Frontal cortex (tissue), 4 donors: ENCODE results near the gene NUDT16L1. TPM values are rescaled to one million over a fixed set of nuclear protein-coding genes. Genes with fewer than 3 reads are reported as not detected.
A peak's percentile ranks its signal among the peaks of the same experiment; 100 is the strongest.
"Not testable (repeated sequence)": the region's sequence is repeated elsewhere in the genome, so short reads cannot be mapped to it uniquely, and the experiment has no call there.

Experiments
- DNase-seq, 2 donors: peaks; one replicate each; pipeline ENCODE4 v3.0.0; 2012; ENCODE audit warnings: low spot score in 2 of 2
- FAIRE-seq: peaks from 2 replicates; lab custom pipeline; 2012; peaks lifted over from hg19 to GRCh38; lab: Jason Lieb, UNC
- total RNA-seq: library from RNA; depleted of rRNA; stranded (reverse); fragments of >200 nt; gene quantifications from one replicate; pipeline ENCODE4 v1.2.3, GENCODE V29; 2014
- donor health status: control.
- donor health status: control.
- donor health status: control.

NUDT16L1 gene
- total RNA-seq, 1 donor from 2014 or later = 34.6 TPM

DNA sequence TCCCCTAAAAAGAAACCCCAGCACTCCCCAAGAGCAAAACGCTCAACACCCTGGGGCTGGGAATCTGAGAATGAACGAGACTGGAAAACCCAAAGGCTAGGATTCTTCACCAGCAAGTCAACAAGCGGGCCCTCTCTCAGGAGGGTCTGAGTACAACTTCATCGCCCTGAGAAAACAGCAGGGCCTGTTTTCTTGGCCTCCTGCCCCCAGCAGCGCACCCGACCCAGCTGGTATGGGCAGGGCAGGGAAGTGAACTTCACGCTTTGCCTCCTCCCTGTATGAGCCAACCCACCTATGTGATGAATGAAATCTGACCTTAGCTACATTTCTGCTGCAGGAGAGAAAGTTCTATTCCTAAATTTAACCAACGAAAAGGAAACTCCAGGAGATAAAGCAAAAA is 11.1 kb downstream of the NUDT16L1 start:
- FAIRE-seq (no peak), DNase-seq (no peak)

DNA sequence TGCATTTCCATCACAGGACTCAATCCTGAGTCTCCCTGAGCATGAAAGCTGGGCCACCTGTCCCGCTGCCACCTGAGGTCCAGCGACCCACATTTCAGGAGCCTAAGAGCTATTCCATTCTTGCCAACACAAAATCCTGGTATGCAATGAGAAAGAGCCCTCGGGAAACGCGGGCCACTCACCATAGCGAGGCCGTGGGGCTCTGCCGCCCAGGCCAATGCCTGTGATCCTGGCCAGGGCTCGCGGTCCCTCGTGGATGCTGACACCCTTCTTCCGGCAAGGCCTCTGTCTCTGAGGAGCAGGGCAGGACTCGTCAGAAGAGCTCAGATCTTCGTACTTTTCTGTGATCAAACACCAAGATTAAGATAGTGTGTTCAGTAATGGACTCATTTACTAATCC is 11.6 kb downstream of the NUDT16L1 start:
- DNase-seq (no peak), FAIRE-seq (no peak)

DNA sequence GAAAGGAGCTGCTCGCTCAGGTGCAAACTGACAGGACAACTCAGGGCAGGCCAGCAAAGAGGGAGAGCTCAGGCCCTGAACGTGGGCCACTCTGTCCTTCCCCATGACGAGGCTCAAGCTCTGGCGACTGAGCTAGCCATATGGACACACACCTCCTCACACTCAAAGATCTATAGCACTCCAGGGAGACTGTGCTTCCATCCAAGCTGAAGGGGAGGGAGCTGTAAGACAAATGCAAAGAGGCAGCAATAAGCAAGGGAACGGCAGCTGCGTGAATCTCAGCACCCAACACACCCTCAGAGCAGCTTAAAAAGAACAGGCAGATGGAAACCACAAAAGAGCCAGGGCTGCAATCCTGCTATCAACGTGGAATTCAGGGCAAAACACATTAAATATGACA is 13.5 kb downstream of the NUDT16L1 start:
- DNase-seq = no peak
- no peak for FAIRE-seq

DNA sequence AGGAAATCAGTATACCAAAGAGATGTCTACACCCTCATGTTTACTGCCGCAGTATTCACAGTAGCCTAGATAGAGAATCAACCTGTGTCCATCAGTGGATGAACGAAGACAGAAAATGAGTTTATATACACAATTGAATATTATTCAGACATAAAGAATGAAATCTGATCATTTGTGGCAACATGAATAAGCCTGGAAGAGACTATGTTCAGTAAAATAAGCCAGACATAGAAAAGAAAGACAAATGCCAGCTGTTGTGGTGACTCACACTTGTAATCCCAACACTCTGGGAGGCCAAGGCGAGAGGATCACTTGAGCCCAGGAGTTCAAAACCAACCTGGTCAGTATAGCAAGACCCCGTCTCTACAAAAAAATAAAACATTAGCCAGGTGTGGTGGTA is 16.1 kb downstream of the NUDT16L1 start:
- FAIRE-seq = no peak
- DNase-seq = no peak

DNA sequence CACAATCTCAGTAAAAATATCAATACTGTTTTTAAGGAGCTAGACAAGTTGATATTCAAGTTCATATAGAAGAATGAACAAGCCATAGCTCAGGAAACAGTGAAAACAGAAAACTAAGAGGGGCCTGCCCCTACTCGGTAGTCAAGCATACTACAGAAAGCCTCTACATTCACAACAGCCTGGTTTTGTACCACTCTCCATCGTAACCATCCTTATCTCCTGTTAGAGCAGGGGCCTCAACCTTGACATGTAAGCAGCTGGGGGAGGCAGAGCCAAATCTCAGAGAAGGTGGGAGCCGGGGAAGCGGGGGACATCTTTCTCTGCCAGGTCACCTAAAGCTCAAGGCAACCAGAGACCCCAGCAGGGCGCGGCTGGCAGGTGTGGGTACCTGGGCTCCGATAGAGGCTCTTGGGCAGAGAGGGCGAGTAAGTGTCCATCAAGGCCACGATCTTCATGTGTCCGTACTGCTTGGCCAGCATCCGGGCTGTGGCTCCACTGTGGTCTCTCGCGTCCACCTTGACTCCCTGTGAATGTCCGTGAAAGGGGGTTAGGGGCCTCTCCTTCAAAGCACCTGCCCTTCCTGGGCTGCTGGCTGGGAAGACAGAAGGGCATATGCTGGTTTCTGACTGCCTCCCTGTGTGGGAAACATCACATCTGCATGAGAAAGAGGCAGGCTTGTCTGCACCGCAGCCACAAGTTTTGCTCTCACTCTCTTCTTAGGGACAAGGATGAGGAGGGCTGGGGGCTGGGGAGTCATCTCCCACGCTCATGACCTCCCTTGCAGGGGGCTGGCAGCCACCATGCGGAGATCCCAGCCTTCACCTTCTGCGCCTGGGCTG is 20.5 kb downstream of the NUDT16L1 start:
- DNase-seq (no peak), FAIRE-seq (no peak)

DNA sequence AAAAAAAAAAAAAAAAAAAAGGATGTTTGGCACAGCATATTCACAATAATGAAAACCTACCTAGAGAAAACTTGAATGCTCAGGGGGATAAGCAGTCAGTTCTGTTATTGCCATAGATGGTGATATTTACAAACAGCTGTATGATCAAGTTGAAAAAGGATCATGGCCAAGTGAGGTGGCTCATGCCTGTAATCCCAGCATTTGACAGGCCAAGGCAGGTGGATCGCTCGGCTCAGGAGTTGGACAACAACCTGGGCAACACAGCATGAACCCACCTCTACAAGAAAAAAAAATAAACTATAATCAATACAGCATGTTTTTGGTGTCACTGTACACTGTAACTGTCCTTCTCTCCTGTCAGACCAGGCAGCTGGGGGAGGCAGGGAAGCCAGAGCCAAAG is 21.6 kb downstream of the NUDT16L1 start:
- no peak for FAIRE-seq

DNA sequence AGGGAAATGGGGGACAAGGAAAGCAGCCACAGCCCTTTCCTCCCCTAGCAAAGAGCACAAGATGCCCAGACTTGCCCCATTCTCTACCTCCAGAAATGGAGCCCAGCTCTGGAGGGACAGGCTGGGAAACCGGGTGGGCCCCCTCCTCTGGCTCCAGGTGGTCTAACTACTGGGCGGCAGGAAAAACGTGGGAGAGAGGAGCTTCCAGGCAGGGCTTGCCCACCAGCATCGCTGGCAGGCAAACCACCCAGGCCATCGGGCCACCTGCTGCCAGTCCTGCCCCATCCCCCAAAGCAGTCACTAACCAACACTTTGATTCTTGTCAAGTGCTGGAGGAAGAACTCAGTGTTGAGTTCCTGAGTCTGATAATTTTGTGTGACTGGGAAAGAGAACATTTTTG is 25.1 kb downstream of the NUDT16L1 start:
- FAIRE-seq (no peak), DNase-seq (no peak)

More for the DNA sequence above, 21.6 kb downstream of the NUDT16L1 start:
- no peak for DNase-seq

DNA sequence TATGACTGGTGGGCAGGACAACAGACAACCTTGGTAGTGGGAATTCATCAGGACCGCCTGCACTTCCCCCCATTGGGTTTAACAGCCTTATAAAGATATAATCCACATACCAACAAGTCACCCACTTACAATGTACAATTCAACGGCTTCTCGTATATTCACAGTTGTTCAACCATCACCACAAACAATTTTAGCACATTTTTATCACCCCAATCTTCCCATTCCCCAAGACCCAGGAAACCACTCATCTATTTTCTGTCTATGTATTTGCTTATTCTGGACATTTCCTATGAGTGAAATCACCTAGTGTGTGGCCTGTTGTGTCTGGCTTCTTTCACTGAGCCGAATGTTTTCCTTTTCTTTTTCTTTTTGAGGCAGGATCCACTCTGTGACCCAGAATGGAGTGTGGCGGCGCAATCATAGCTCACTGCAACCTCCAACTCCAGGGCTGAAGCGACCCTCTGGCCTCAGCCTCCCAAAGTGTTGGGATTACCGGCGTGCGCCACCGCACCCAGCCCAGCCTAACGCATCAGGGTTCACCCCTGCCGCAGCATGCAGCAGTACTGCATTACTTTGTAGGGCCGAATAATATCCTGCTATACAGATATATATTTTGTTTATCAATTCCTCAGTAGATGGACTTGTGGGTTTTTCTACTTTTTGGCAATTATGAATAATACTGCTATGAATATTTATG is 29.9 kb downstream of the NUDT16L1 start:
- FAIRE-seq = no peak
- DNase-seq = no peak

DNA sequence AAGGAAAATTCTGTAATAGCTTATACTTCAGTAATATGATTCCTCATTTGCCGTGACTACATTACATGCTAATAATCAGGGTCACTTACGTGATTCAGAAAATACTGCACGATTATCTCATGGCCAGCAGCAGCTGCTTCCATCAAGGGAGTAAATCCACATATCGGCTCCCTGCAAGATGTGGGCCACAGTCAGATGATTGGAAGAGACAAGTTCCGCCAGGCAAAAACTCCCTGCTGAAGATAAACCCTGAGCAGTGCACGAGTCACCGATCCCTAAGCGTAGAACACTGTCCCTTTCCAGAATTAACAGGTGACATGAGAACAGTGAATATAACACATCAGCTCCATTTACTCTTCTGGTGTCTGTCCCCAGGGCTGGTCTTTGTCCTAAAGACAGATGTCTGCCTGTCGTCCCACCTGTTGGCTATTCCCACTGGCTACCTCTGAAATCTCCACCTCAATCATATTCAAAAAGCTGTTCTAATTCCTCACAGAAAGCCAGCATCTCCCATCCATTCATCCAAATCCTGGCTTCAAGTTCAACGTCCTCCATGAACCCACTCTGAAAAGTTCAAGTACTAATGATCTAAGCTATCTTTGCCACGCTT is 31.4 kb downstream of the NUDT16L1 start:
- no peak for DNase-seq
- no peak for FAIRE-seq

DNA sequence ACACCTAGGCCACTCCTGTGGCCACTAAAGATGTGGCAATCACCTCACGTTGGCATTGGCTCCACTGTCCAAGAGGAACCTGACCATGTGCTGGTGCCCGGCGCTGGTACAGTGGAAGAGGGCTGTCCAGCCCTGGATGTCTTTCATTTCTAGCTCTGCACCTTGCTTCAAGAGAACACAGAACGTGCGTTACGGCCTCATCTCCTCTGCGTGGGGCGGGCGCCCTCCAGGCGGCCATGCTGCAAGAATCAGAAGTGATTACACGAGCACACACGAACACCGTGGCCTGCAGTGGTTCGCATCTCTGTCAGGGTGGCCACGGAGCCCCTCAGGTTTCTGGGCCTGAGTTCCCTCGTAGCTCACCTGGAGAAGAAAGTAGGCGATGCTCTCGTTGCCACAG is 33.3 kb downstream of the NUDT16L1 start:
- no peak for DNase-seq
- FAIRE-seq = no peak

DNA sequence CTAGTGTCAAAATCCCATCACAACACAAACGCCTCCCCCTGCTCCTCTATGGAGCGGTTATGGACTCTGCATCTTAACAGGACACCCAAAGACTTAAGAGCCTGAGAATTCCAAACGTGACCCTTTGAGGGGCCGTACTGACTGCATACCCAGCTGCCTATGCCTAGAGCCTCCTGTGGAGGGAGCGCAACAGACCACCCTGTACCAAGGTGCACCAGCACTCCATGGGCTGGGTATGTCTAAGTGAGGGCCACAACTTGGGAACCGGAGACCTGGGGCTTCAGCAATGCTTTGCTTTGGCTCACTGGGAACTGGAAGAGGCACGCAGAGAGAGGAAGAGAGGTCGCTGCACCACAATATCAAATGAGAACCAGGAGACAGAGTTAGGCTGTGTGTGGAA is 35.3 kb downstream of the NUDT16L1 start:
- no peak for DNase-seq
- no peak for FAIRE-seq

DNA sequence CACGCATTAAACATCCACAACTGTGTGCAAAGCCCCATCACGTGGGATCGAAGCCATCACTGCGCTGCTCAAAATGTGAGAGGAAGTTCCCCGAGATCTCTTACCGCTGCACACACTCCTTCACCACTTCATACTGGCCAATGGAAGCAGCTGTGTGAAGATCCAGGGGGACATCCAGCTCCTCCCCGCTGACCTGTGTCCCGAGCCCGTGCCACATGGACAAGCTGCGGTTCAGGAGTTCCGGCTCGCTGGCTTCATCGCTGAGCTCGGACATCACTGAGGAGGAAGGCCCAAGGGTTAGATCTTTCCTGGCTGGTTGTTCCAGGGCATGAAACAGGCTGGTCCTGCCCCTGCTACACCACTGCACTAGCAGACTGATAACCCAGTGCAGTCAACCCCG is 36.5 kb downstream of the NUDT16L1 start:
- DNase-seq (no peak), FAIRE-seq (no peak)

DNA sequence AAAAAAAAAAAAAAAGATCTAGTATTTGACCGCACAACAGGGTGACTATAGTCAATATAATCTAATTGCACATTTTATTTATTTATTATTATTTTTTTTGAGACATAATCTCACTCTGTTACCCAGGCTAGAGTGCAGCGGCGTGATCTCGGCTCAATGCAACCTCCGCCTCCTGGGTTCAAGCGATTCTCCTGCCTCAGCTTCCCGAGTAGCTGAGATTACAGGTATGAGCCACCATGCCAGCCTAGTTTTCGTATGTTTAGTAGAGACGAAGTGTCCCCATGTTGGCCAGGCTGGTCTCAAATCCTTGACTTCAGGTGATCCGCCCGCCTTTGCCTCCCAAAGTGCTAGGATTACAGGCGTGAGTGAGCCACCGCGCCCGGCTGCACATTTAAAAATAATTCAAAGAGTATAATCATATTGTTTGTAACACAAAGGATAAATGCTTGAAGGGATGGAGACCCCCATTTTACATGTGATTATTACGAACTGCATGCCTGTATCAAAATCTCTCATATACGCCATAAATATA is 39.9 kb downstream of the NUDT16L1 start:
- FAIRE-seq (no peak), DNase-seq (no peak)

DNA sequence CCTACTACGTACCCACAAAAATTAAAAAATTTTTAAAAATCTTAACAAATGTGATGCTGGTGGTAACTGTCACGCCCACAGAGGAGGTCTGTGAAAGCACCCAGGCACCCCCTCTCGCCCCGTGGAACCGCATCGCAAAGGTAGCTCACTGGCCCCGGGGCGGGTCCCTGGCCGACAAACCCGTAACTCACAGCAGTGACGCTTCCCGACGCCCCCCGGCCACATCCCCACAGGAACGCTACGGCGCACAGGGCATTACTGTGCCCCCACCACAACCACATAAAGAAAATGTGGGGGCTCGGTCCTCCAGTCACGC is 40.3 kb downstream of the NUDT16L1 start:
- no peak for FAIRE-seq
- DNase-seq = no peak

DNA sequence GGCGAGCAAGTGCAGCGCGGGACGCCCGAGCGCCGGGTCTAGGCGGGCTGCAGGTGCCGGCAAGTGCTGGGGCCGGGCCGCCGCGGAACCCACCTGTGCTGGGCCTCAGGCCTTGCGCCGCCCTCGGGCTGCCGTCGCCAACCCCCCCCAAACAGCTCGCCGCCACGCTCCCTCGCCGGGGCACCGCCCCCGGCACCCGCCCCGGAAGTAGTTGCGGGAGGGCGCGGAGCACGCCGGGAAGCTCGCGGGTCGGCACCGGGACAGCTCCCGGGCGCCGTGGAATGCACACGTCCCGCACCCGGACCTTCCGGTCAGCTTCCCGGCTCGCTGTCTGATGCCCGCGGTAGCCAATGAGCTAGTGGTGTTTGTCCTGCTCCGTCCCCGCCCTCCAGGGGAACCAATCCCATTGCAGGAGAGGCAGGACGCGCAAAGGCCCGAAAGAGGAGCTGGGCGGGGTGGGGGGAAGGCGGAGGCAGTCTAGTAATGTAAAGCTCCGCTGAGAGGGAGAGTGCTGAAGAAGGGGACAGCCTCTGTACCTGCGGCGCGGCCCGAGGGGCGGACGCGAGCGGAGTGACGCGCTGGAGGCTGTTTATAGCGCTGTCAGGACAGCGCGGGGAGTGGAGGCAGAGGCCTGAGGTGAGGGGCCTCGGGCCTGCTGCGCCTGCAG is 40.8 kb downstream of the NUDT16L1 start, which contains the start of the genes ANKS3 and DNAAF8:
Gene ANKS3, minus strand, starts transcription at position 209 of the 667 bp plus-strand sequence. CDS start 4,122 bp downstream, outside the sequence.
Gene DNAAF8, plus strand, starts transcription at position 475 of the 667 bp plus-strand sequence. CDS start 1,978 bp downstream, outside the sequence.
- FAIRE-seq (no peak), DNase-seq (peak; percentile 95 to 97)

DNA sequence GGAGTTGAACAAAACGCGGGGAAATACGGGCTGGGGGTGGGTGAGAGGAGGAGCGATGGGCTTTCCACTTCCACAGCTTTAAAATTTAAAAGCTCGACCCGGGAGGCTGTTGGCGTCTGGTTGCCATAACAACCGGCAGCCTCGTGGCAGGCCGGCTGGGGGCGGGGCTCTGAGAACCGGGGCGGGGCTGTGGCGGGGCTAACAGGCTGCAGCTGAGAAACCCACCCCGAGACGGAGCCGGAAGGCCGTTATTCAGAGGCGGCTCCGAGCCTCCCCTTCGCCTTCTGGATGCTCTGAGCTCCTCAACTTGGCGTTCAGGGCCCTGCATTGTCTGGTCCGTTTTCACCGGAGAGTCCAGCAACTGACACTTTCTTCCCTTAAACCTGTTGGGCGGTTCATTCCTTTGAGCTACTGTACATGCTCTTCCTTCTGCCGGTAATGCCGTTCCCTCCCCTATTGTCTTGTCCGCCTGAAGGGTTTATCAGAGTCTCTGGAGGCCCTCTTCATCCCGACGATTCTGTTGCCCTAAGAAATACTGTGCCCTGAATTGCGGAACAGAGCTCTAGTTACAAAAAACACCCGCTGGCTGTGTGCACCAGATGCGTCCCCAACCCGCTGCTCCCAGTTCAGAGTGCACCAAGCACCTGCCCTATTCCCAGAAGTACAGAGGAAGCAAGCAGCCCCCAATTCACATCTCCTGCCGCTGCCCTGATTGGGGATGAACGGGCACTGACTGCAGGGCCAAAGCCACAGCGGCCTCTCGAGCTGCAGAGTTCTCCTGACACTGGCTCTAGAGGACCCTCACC is 41.6 kb downstream of the NUDT16L1 start:
- no peak for FAIRE-seq
- DNase-seq = peak; percentile 84 to 87

DNA sequence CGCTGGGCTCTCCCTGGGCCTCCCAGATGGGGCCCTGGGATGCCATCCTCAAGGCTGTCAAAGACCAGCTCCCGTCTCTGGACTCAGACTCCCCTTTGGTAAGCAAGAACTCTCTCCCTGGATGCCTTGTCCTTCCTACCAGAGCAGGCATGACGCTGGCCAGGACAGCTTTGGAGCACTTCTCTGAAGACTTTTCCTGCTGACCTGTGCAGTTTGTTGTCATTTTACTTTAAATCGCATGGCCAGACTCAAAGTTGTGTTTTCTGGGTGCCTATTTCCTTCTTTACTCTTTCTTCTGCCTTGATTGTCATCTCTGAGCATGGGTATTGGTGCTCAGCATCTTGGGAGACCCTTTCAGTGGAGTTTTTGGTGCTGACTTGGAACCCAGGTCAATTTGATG is 43.2 kb downstream of the NUDT16L1 start:
- FAIRE-seq (no peak), DNase-seq (no peak)

DNA sequence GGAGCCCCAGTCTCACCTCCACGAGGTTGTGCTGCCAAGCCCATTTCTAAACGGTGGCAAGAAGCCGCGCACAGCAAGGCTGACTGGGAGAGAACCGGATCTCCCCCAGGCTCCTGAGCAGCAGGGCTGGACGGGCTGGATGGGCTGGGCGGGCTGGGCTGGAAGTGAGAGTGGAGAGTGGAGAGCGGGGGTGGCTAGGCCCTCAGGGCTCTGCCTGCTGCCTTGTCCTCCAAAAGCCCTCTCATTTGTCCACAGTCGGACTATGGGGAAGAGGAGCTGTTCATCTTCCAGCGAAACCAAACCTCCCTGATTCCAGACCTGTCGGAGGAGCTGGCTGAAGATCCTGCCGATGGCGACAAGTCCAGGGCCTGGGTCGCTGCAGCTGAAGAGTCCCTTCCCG is 44.2 kb downstream of the NUDT16L1 start:
- DNase-seq = no peak
- FAIRE-seq = no peak

DNA sequence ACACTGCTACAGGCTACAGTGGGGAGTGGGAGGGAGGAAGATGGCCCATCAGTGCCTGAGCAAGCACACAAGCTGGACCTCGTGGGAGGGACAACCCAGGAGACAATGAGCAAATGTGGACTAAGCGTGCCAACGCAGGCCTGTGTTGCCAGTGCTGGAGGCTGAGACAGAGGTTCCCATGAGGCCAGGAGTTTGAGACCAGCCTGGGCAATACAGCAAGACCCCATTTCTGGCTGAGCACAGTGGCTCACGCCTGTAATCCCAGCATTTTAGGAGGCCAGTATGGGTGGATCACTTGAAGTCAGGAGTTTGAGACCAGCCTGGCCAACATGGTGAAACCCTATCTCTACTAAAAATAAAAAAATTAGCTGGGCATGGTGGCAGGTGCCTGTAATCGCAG is 45.0 kb downstream of the NUDT16L1 start:
- FAIRE-seq, DNase-seq: not testable (repeated sequence)
